Measurements from ENCODE around the gene HNRNPUL2. TPM values are rescaled to one million over a fixed set of nuclear protein-coding genes. Genes with fewer than 3 reads are reported as not detected.

The HNRNPUL2 gene
- total and polyA plus RNA-seq, 9 of the 15 experiments (the other 6 are each of a cell fraction or from before 2014, with no cell fraction given): 0.89 to 44.3 (median 15.2) TPM

DNA sequence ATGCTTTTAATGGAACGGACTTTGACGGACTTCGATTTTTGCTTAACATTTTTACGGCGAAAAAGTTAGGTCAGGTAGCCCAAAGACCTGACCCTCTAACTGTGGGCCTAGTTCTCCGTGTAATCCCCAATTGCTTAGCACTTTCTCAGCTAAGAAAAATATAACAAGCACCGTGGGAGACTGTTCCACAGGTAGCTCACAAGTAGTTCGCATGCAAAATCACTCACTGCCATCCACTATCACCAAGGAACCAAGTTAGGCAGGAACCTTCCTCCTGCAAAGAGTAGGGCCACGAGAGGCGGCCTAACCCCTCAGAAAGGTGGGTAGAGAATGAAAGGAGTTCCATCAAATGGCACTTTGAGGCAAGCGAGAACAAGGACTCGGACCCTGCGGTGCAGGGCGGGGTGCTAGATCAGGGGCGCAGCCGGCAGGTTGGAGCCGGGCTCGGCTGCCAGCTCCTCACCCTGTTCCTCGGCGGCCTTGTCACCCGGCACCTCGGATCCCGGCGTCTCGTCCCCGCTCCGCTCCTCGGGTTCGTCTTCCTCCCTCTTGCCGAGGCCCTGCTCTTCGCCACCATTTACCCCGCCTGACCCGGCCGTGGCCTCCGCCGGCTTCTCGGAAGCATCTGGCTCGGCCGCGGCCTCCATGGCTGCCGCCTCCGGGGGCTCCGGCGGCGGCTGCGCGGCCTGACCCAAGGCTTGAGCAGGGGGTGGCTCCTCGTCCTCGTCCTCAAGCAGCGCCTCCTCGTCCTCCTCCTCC lies 922 bp downstream of the HNRNPUL2 start:
- ATAC-seq (no peak), DNase-seq (ENCODE audit: extremely low read depth in 1 of 4, low spot score in 3 of 4) (peak in 3 of 4 experiments; percentile 24 to 35 (median 29)), FAIRE-seq (no peak)
- H3K9ac ChIP-seq (ENCODE audit: insufficient read depth in 1 of 2, low read depth in 2 of 2, low read length in 2 of 2): peak overlapping the region; percentile 98 to 100
- H3K27ac ChIP-seq (ENCODE audit: extremely low read depth, low read depth, low read length): peak overlapping the region; percentile 99
- in situ Hi-C loops (cut with MboI): no loop called here
- no peaks in the 10 kb centered on the region for H3K27me3 ChIP-seq (ENCODE audit: control insufficient read depth in 2 of 2, insufficient read depth in 2 of 2, low read length in 2 of 2)
- CTCF ChIA-PET (ENCODE audit: low intra/inter-chr PET ratio): interaction anchor here (0.6 kb wide), 1 partner anchor 79 kb away, joined by 5 read pairs; the partner anchor contains the start of gene NXF1
- no peaks in the 10 kb centered on the region for H3K9me1 ChIP-seq (ENCODE audit: control insufficient read depth, insufficient read depth, low read length)
- no TSS peak for BruUV-seq (replicated peaks)
- peaks cover 58% of the 10 kb centered on the region for H3K36me3 ChIP-seq (ENCODE audit: control insufficient read depth, insufficient read depth, low read length)
- no peaks in the 10 kb centered on the region for H3K9me3 ChIP-seq (replicated peaks; ENCODE audit: control insufficient read depth, insufficient read depth, low read depth, low read length)
- H3K79me2 ChIP-seq (ENCODE audit: control insufficient read depth, insufficient read depth, low read length): peaks cover 84% of the 10 kb centered on the region
- H2AFZ ChIP-seq (ENCODE audit: low read depth, low read length): peak overlapping the region; percentile 42; the same call in 1 of the 2 replicates
- peak overlapping the region; percentile 90 for H3K4me3 ChIP-seq
- POLR2A ChIA-PET: interaction anchor here (0.6 to 4.5 kb wide), 17 partner anchors 8 to 571 kb away, joined by 3 to 31 read pairs (median 6); partner anchors contain the start of genes BSCL2, C11orf98, CSKMT and GNG3
- intact Hi-C loops (cut with micrococcal nuclease): loop anchor here (2.0 to 10.0 kb wide), 6 partner anchors 20 to 136 kb away; partner anchors contain the start of genes BSCL2, GNG3, POLR2G and TMEM179B
- H3K4me1 ChIP-seq (replicated peaks in 1 of 2; ENCODE audit: control insufficient read depth in 2 of 2, insufficient read depth in 2 of 2, low read length in 2 of 2): peaks cover 13 to 19% of the 10 kb centered on the region in 2 experiments; a peak in 4 of 5 replicates
- peaks cover 6% of the 10 kb centered on the region; the same call in 1 of the 2 replicates for H4K20me1 ChIP-seq (replicated peaks; ENCODE audit: control insufficient read depth, insufficient read depth, low read length)
- under 1% methylated on average over 47 of the region's 51 CpGs for WGBS (ENCODE audit: insufficient coverage, low coverage, missing lambda C conversion rate)
- peak overlapping the region; percentile 100 for H3K4me2 ChIP-seq (ENCODE audit: insufficient read depth, low read length)
- no peak for TF ChIP-seq NRF1 (conservative IDR thresholded peaks at IDR 0.05 in 1 of 2, IDR thresholded peaks at IDR 0.05 in 1 of 2)
- TF ChIP-seq, protein P1, sequence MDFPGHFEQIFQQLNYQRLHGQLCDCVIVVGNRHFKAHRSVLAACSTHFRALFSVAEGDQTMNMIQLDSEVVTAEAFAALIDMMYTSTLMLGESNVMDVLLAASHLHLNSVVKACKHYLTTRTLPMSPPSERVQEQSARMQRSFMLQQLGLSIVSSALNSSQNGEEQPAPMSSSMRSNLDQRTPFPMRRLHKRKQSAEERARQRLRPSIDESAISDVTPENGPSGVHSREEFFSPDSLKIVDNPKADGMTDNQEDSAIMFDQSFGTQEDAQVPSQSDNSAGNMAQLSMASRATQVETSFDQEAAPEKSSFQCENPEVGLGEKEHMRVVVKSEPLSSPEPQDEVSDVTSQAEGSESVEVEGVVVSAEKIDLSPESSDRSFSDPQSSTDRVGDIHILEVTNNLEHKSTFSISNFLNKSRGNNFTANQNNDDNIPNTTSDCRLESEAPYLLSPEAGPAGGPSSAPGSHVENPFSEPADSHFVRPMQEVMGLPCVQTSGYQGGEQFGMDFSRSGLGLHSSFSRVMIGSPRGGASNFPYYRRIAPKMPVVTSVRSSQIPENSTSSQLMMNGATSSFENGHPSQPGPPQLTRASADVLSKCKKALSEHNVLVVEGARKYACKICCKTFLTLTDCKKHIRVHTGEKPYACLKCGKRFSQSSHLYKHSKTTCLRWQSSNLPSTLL (IDR thresholded peaks at IDR 0.05): no peak
- TF ChIP-seq, protein P2, sequence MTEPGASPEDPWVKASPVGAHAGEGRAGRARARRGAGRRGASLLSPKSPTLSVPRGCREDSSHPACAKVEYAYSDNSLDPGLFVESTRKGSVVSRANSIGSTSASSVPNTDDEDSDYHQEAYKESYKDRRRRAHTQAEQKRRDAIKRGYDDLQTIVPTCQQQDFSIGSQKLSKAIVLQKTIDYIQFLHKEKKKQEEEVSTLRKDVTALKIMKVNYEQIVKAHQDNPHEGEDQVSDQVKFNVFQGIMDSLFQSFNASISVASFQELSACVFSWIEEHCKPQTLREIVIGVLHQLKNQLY (CRISPR knock-in tag; conservative IDR thresholded peaks at IDR 0.05): no peak
- TF ChIP-seq ZNF586 (CRISPR knock-in tag; conservative IDR thresholded peaks at IDR 0.05): no peak
- no peak for TF ChIP-seq RUNX1 (IDR thresholded peaks at IDR 0.05; ENCODE audit: low read depth)
- TF ChIP-seq ZNF830 (CRISPR knock-in tag; IDR thresholded peaks at IDR 0.05): no peak
- TF ChIP-seq, protein P3, sequence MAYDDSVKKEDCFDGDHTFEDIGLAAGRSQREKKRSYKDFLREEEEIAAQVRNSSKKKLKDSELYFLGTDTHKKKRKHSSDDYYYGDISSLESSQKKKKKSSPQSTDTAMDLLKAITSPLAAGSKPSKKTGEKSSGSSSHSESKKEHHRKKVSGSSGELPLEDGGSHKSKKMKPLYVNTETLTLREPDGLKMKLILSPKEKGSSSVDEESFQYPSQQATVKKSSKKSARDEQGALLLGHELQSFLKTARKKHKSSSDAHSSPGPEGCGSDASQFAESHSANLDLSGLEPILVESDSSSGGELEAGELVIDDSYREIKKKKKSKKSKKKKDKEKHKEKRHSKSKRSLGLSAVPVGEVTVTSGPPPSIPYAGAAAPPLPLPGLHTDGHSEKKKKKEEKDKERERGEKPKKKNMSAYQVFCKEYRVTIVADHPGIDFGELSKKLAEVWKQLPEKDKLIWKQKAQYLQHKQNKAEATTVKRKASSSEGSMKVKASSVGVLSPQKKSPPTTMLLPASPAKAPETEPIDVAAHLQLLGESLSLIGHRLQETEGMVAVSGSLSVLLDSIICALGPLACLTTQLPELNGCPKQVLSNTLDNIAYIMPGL (CRISPR knock-in tag; IDR thresholded peaks at IDR 0.05): 0 out of 2 replicates have a peak, but pooled peaks have one; percentile 7
